ENCODE measurements around the gene ARFGAP1. TPM values are rescaled to one million over a fixed set of nuclear protein-coding genes. Genes with fewer than 3 reads are reported as not detected.

ARFGAP1 gene
- polyA plus RNA-seq, 1 donor (not counting 4 experiments of a cell fraction or from before 2014, with no cell fraction given), result 31.5 TPM

DNA sequence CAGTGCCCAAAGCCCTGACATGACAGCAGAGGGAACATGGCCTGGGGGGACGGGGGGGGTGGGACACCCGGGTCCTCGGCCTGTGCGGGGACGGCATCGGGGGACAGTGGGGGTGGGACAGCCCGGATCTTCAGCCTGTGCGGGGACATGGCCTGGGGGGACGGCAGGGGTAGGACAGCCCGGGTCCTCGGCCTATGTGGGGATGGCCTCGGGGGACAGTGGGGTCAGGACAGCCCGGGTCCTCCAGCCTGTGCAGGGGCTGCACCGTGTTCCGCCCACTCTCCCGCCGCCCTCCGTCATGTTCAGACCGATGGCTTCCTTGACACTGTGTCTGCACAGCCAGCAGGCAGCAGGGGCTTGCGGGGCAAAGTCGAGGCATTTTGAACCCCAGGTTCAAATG, 29.9 kb upstream of the ARFGAP1 start:
- TF ChIP-seq, protein P1, sequence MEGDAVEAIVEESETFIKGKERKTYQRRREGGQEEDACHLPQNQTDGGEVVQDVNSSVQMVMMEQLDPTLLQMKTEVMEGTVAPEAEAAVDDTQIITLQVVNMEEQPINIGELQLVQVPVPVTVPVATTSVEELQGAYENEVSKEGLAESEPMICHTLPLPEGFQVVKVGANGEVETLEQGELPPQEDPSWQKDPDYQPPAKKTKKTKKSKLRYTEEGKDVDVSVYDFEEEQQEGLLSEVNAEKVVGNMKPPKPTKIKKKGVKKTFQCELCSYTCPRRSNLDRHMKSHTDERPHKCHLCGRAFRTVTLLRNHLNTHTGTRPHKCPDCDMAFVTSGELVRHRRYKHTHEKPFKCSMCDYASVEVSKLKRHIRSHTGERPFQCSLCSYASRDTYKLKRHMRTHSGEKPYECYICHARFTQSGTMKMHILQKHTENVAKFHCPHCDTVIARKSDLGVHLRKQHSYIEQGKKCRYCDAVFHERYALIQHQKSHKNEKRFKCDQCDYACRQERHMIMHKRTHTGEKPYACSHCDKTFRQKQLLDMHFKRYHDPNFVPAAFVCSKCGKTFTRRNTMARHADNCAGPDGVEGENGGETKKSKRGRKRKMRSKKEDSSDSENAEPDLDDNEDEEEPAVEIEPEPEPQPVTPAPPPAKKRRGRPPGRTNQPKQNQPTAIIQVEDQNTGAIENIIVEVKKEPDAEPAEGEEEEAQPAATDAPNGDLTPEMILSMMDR (optimal IDR thresholded peaks at IDR 0.05 in 1 of 3, IDR thresholded peaks at IDR 0.05 in 1 of 3, conservative IDR thresholded peaks at IDR 0.05 in 1 of 3; ENCODE audit: extremely low read depth in 1 of 3, insufficient read depth in 2 of 3, low read length in 3 of 3), result no peak
- TF ChIP-seq EZH2 (IDR thresholded peaks at IDR 0.05; ENCODE audit: low read length), result no peak
- peaks cover 24% of the 10 kb centered on the region for H3K27me3 ChIP-seq (ENCODE audit: control insufficient read depth, extremely low read depth, insufficient read depth, low read length)
- no peak for FAIRE-seq

DNA sequence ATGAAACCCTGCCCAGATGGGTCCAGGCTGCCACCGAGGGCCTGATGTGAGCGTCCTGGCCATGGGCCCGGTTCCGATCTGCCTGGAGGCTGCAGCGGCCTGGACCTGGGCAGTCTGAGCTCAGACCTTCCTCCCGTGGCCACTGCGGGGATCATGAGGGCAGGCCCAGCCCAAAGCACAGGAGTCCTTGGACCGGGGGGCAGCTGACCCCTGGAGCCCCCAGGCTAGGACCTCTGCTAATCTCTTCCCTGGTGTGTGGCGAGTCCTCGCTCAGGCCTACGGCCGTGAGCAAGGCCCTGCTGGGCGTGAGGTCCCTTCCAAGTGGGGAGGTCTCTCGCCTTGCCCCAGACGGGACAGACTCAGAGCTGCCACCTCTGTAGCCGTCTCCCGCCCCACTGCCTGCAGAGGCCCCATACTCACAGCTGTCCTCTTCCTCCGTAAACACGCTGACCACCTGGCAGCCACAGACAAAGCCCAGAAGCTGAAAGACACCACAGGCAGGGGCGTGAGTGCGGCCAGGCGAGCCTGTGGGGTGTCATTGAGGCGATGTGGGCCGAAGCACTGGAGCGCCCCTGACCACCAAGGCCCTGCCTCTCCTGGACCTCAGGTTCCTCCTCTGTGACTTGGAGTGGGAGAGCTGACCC, 28.9 kb upstream of the ARFGAP1 start:
- Histone ChIP-seq H3K9me3 (ENCODE audit: control insufficient read depth, low read depth, low read length) (no peaks in the 10 kb centered on the region), H3K36me3 (ENCODE audit: control insufficient read depth in 2 of 2, extremely low read depth in 1 of 2, insufficient read depth in 2 of 2, low read length in 2 of 2) (no peaks in the 10 kb centered on the region), H2AFZ (ENCODE audit: control insufficient read depth, low read length) (no peak overlapping the region), H3K79me2 (ENCODE audit: control insufficient read depth, insufficient read depth, low read length) (no peaks in the 10 kb centered on the region), H3K4me3 (ENCODE audit: control insufficient read depth in 2 of 3, extremely low read depth in 1 of 3, insufficient read depth in 2 of 3, low read depth in 1 of 3, low read length in 3 of 3) (no peak overlapping the region), H3K9ac (ENCODE audit: control insufficient read depth, extremely low read depth, insufficient read depth, low read length) (no peak overlapping the region), H3K4me1 (ENCODE audit: control insufficient read depth, extremely low read depth, insufficient read depth, low read length) (no peaks in the 10 kb centered on the region), H3K9me1 (ENCODE audit: control insufficient read depth, extremely low read depth, insufficient read depth, low read length) (no peaks in the 10 kb centered on the region), H4K20me1 (ENCODE audit: control insufficient read depth, extremely low read depth, insufficient read depth, low read length) (no peaks in the 10 kb centered on the region), H3K27ac (ENCODE audit: control insufficient read depth, insufficient read depth, low read length) (no peak overlapping the region), H3K4me2 (ENCODE audit: control insufficient read depth, extremely low read depth, insufficient read depth, low read depth, low read length) (no peak overlapping the region), H3K27me3 (ENCODE audit: control insufficient read depth, extremely low read depth, insufficient read depth, low read length) (peaks cover 29% of the 10 kb centered on the region)
- DNase-seq (ENCODE audit: low read depth, low spot score), result no peak
- dilution Hi-C loops (cut with MboI; ENCODE audit: extremely low pct_ligation_motif_present, low sequenced_read_pairs), result no loop called here
- TF ChIP-seq, protein P1 (optimal IDR thresholded peaks at IDR 0.05 in 1 of 3, IDR thresholded peaks at IDR 0.05 in 1 of 3, conservative IDR thresholded peaks at IDR 0.05 in 1 of 3; ENCODE audit: extremely low read depth in 1 of 3, insufficient read depth in 2 of 3, low read length in 3 of 3), result no peak
- TF ChIP-seq EZH2 (IDR thresholded peaks at IDR 0.05; ENCODE audit: low read length), result no peak
- no peak for FAIRE-seq

More for the DNA sequence above, 29.9 kb upstream of the ARFGAP1 start:
- no peaks in the 10 kb centered on the region for H3K4me1 ChIP-seq (ENCODE audit: control insufficient read depth, extremely low read depth, insufficient read depth, low read length)
- H3K79me2 ChIP-seq (ENCODE audit: control insufficient read depth, insufficient read depth, low read length), result no peaks in the 10 kb centered on the region
- H3K27ac ChIP-seq (ENCODE audit: control insufficient read depth, insufficient read depth, low read length), result no peak overlapping the region
- no peak for DNase-seq (ENCODE audit: low read depth, low spot score)
- dilution Hi-C loops (cut with MboI; ENCODE audit: extremely low pct_ligation_motif_present, low sequenced_read_pairs), result no loop called here
- H3K36me3 ChIP-seq (ENCODE audit: control insufficient read depth in 2 of 2, extremely low read depth in 1 of 2, insufficient read depth in 2 of 2, low read length in 2 of 2), result no peaks in the 10 kb centered on the region
- H3K4me2 ChIP-seq (ENCODE audit: control insufficient read depth, extremely low read depth, insufficient read depth, low read depth, low read length), result no peak overlapping the region
- no peaks in the 10 kb centered on the region for H3K9me1 ChIP-seq (ENCODE audit: control insufficient read depth, extremely low read depth, insufficient read depth, low read length)
- no peak overlapping the region for H3K4me3 ChIP-seq (ENCODE audit: control insufficient read depth in 2 of 3, extremely low read depth in 1 of 3, insufficient read depth in 2 of 3, low read depth in 1 of 3, low read length in 3 of 3)
- H4K20me1 ChIP-seq (ENCODE audit: control insufficient read depth, extremely low read depth, insufficient read depth, low read length), result no peaks in the 10 kb centered on the region
- H3K9me3 ChIP-seq (ENCODE audit: control insufficient read depth, low read depth, low read length), result no peaks in the 10 kb centered on the region
- no peak overlapping the region for H2AFZ ChIP-seq (ENCODE audit: control insufficient read depth, low read length)
- no peak overlapping the region for H3K9ac ChIP-seq (ENCODE audit: control insufficient read depth, extremely low read depth, insufficient read depth, low read length)
